Measurements from ENCODE around the gene KRT79.

DNA sequence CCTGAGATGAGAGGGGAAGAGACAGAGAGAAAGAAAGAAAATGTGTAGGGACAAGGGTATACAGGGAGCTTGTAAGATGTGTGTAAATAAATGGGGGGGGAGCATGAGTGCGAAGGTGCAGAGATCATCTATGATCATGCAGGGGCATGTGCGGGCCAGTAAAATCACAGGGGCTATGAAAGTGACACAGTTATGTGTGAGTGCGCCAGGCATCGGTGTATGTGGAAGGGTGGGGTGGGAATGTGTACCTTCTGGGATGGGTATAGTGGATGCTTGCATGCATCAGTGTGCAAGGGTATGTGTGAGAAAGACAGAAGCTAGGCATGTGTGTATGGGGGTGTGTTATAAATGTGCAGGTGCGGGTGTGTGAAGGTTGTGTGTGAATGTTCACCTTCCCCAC is 33.0 kb upstream of the KRT79 start:
- TF ChIP-seq, protein P1, sequence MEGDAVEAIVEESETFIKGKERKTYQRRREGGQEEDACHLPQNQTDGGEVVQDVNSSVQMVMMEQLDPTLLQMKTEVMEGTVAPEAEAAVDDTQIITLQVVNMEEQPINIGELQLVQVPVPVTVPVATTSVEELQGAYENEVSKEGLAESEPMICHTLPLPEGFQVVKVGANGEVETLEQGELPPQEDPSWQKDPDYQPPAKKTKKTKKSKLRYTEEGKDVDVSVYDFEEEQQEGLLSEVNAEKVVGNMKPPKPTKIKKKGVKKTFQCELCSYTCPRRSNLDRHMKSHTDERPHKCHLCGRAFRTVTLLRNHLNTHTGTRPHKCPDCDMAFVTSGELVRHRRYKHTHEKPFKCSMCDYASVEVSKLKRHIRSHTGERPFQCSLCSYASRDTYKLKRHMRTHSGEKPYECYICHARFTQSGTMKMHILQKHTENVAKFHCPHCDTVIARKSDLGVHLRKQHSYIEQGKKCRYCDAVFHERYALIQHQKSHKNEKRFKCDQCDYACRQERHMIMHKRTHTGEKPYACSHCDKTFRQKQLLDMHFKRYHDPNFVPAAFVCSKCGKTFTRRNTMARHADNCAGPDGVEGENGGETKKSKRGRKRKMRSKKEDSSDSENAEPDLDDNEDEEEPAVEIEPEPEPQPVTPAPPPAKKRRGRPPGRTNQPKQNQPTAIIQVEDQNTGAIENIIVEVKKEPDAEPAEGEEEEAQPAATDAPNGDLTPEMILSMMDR (IDR thresholded peaks at IDR 0.05): no peak
- no peak for TF ChIP-seq POLR2AphosphoS5 (IDR thresholded peaks at IDR 0.05)
